K562 (cell line): ENCODE measurements around the gene MET. TPM values are rescaled to one million over a fixed set of nuclear protein-coding genes. Genes with fewer than 3 reads are reported as not detected.
"Not testable (repeated sequence)": the region's sequence is repeated elsewhere in the genome, so short reads cannot be mapped to it uniquely, and the experiment has no call there.

Experiments used
- ATAC-seq: fragments of 200-7000 bp; cut with Tn5 transposase; 3 replicates; pipeline ENCODE4 v1.9.1; 2020; ENCODE audit warnings: moderate library complexity
- BruUV-seq: library from RNA; stranded (reverse); fragments of 400-500 nt; replicated peaks from 2 replicates; lab custom pipeline; 2021; lab: Mats Ljungman, UMichigan
- CTCF ChIA-PET: fragments of 300-600 bp; formaldehyde crosslinking; extraction: SDS; loops from one replicate; lab custom pipeline; 2021; ENCODE audit warnings: low intra/inter-chr PET ratio; lab: Yijun Ruan, JAX
- POLR2A ChIA-PET: fragments of 300-600, 350-650 bp; sonication (Branson Sonifier 250); formaldehyde crosslinking; extraction: SDS; loops from one replicate; lab custom pipeline; 2021; ENCODE audit warnings: antibody characterized with exemption, inconsistent platforms; lab: Yijun Ruan, JAX
- DNase-seq, 4 experiments: peaks; one replicate each; pipeline versions ENCODE4 v3.0.0 to v3.0.0-alpha.2; 2011 to 2018; ENCODE audit warnings: low spot score in 3 of 4, mixed read lengths in 3 of 4; ENCODE audit errors: extremely low read depth in 1 of 4
- FAIRE-seq: peaks from 2 replicates; lab custom pipeline; 2011; peaks lifted over from hg19 to GRCh38; lab: Jason Lieb, UNC
- H2AFZ ChIP-seq: 2 replicates; pipeline ENCODE4 v1.6.0; 2011; ENCODE audit warnings: low read depth, low read length, control low read depth, inconsistent platforms
- H3K27ac ChIP-seq: fragments of 200-600 bp; 3 replicates; pipeline ENCODE4 v1.8.0; 2011; ENCODE audit warnings: low read depth, mild to moderate bottlenecking, control low read depth, inconsistent platforms, low read length, moderate library complexity, mixed read lengths; ENCODE audit errors: extremely low read depth
- H3K27me3 ChIP-seq, 2 experiments: fragments of 300-600 bp in 1 of 2; 2 replicates in 1 of 2; 3 replicates in 1 of 2; pipeline versions ENCODE4 v1.6.0 to v1.8.0; 2011; ENCODE audit warnings: inconsistent platforms in 2 of 2, low read length in 2 of 2, mild to moderate bottlenecking in 1 of 2, mixed read lengths in 1 of 2, moderate library complexity in 1 of 2; ENCODE audit not compliant: control insufficient read depth in 2 of 2, insufficient read depth in 2 of 2
- H3K36me3 ChIP-seq: fragments of 300-600 bp; 3 replicates; pipeline ENCODE4 v1.8.0; 2011; ENCODE audit warnings: mild to moderate bottlenecking, low read length, inconsistent platforms; ENCODE audit not compliant: control insufficient read depth, insufficient read depth
- H3K4me1 ChIP-seq, 2 experiments: fragments of 200-600 bp in 1 of 2; replicated peaks in 1 of 2; 2 replicates in 1 of 2; 3 replicates in 1 of 2; pipeline versions ENCODE4 v1.5.1 to v1.8.0; 2011; ENCODE audit warnings: inconsistent platforms in 2 of 2, low read length in 2 of 2, mild to moderate bottlenecking in 1 of 2, mixed read lengths in 1 of 2, moderate library complexity in 1 of 2; ENCODE audit not compliant: control insufficient read depth in 2 of 2, insufficient read depth in 2 of 2
- H3K4me2 ChIP-seq: 2 replicates; pipeline ENCODE4 v1.6.1; 2011; ENCODE audit warnings: low read length, control low read depth, inconsistent platforms, mixed read lengths; ENCODE audit not compliant: insufficient read depth
- H3K4me3 ChIP-seq: fragments of 200-600 bp; sonication (generic), shearing (Covaris generic); 2 replicates; pipeline ENCODE4 v1.5.1; 2016; ENCODE audit warnings: control low read depth, inconsistent platforms
- H3K79me2 ChIP-seq: fragments of 200-600 bp; 3 replicates; pipeline ENCODE4 v1.8.0; 2011; ENCODE audit warnings: low read length, inconsistent platforms; ENCODE audit not compliant: control insufficient read depth, insufficient read depth
- H3K9ac ChIP-seq, 2 experiments: 2 replicates each; pipeline versions ENCODE4 v1.6.0 to v1.6.1; 2011; ENCODE audit warnings: low read depth in 2 of 2, low read length in 2 of 2, control low read depth in 1 of 2, inconsistent platforms in 1 of 2, mild to moderate bottlenecking in 1 of 2, mixed read lengths in 1 of 2; ENCODE audit not compliant: insufficient read depth in 1 of 2
- H3K9me1 ChIP-seq: one replicate; pipeline ENCODE4 v1.6.0; 2011; ENCODE audit warnings: inconsistent platforms, mild to moderate bottlenecking, low read length, moderate library complexity; ENCODE audit not compliant: control insufficient read depth, insufficient read depth
- H3K9me3 ChIP-seq: replicated peaks from 2 replicates; pipeline ENCODE4 v1.5.1; 2011; ENCODE audit warnings: low read depth, low read length, inconsistent platforms; ENCODE audit not compliant: control insufficient read depth, insufficient read depth
- H4K20me1 ChIP-seq: replicated peaks from 2 replicates; pipeline ENCODE4 v1.6.1; 2011; ENCODE audit warnings: low read length, inconsistent platforms, mixed read lengths; ENCODE audit not compliant: control insufficient read depth, insufficient read depth
- HMG20B ChIP-seq: fragments of 250-450 bp; sonication (Bioruptor Pico); IDR thresholded peaks from 2 replicates; pipeline ENCODE4 v1.5.0; 2021; ENCODE audit warnings: mild to moderate bottlenecking
- NRF1 ChIP-seq, 2 experiments: fragments of 450-650 bp; IDR thresholded peaks in 1 of 2; conservative IDR thresholded peaks in 1 of 2; 2 replicates each; pipeline ENCODE4 v1.6.1; 2014; ENCODE audit warnings: mild to moderate bottlenecking in 2 of 2
- PURB ChIP-seq: sonication (generic); formaldehyde crosslinking; IDR thresholded peaks from 2 replicates; pipeline ENCODE4 v1.9.0; 2021; ENCODE audit warnings: low read depth, mild to moderate bottlenecking, missing genetic modification reagents
- ZNF212 ChIP-seq: fragments of 450-650 bp; formaldehyde crosslinking; IDR thresholded peaks from 2 replicates; pipeline ENCODE4 v1.4.0; 2020; ENCODE audit warnings: mild to moderate bottlenecking
- ZNF444 ChIP-seq: fragments of 250-450 bp; sonication (Bioruptor Pico); IDR thresholded peaks from 2 replicates; pipeline ENCODE4 v1.4.0; 2020; ENCODE audit warnings: mild to moderate bottlenecking, moderate library complexity
- WGBS: fragments of 100-300 bp; shearing (Covaris generic); methylation state at CpG from one replicate; pipeline ENCODE4 v1.1.6; 2016; ENCODE audit warnings: low coverage, mixed read lengths; ENCODE audit not compliant: insufficient coverage; ENCODE audit errors: missing lambda C conversion rate; 5-methylcytosine and 5-hydroxymethylcytosine counted together
- in situ Hi-C: fragments of 300-500 bp; cut with MboI; formaldehyde crosslinking; loops from 4 replicates; pipeline ENCODE4 v1.15.0; 2018; ENCODE audit warnings: inconsistent platforms, mixed read lengths
- intact Hi-C: fragments of 100-400 bp; cut with micrococcal nuclease; formaldehyde crosslinking; loops from 2 replicates; pipeline ENCODE4 v1.14.2; 2022
- polyA plus RNA-seq, 8 experiments: library from polyadenylated mRNA; depleted of rRNA in 4 of 8; stranded (reverse) in 5 of 8; unstranded in 3 of 8; fragments of >200 nt; fragmentation: Nextera tagmentation in 2 of 8; fragmentation: Illumina TruSeq in 1 of 8; extraction: Ambion mirVana in 2 of 8; extraction: Trizol in 1 of 8; gene quantifications; 2 replicates each; pipeline versions ENCODE4 v1.2.1 to v1.2.3, GENCODE V29; 2011 to 2014; ENCODE audit warnings: inconsistent platforms in 1 of 8, missing spikeins in 1 of 8
- total RNA-seq, 7 experiments: library from RNA; depleted of rRNA in 6 of 7; stranded (reverse); fragments of >200 nt in 6 of 7; fragmentation: Illumina TruSeq in 2 of 7; extraction: Trizol in 2 of 7; gene quantifications; 2 replicates each; pipeline versions ENCODE4 v1.2.1 to v1.2.3, GENCODE V29; 2011 to 2021; ENCODE audit warnings: low replicate concordance in 1 of 7
- TF ChIP-seq, protein P1 (sequence below): IDR thresholded peaks from 2 replicates; pipeline ENCODE4 v1.6.1; 2011; ENCODE audit not compliant: insufficient read length; ENCODE audit errors: extremely low read depth

Gene MET
- total and polyA plus RNA-seq, 9 of the 15 experiments (the other 6 are each of a cell fraction or from before 2014, with no cell fraction given): 0.84 to 2.4 (median 1.1) TPM

GRCh38 chr7:116742641-116743040 lies 70.6 kb downstream of the MET start:
- no TSS peak for BruUV-seq
- ATAC-seq (no peak), FAIRE-seq (no peak), DNase-seq (no peak)
- intact Hi-C loops (no loop called here), in situ Hi-C loops (no loop called here)
- H3K27ac ChIP-seq: no peak overlapping the region
- H3K79me2 ChIP-seq: no peaks in the 10 kb centered on the region
- CTCF ChIA-PET: interaction anchor here (0.7 kb wide), 1 partner anchor 16 kb away, joined by 4 read pairs; no protein-coding TSS in a partner anchor
- H3K27me3 ChIP-seq: peaks cover 8 to 14% of the 10 kb centered on the region in 2 experiments; a peak in 4 of 5 replicates
- no peaks in the 10 kb centered on the region for H4K20me1 ChIP-seq
- H3K9ac ChIP-seq: no peak overlapping the region
- no peak overlapping the region for H3K4me2 ChIP-seq
- H3K9me3 ChIP-seq: no peaks in the 10 kb centered on the region
- no peaks in the 10 kb centered on the region for H3K4me1 ChIP-seq
- TF ChIP-seq ZNF444 (CRISPR knock-in tag): no peak
- no peak for TF ChIP-seq PURB (CRISPR knock-in tag)
- no peak for TF ChIP-seq NRF1 (conservative IDR thresholded peaks at IDR 0.05 in 1 of 2, IDR thresholded peaks at IDR 0.05 in 1 of 2)
- TF ChIP-seq, protein P1, sequence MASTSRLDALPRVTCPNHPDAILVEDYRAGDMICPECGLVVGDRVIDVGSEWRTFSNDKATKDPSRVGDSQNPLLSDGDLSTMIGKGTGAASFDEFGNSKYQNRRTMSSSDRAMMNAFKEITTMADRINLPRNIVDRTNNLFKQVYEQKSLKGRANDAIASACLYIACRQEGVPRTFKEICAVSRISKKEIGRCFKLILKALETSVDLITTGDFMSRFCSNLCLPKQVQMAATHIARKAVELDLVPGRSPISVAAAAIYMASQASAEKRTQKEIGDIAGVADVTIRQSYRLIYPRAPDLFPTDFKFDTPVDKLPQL: no peak
- TF ChIP-seq HMG20B (CRISPR knock-in tag): no peak
- TF ChIP-seq ZNF212 (CRISPR knock-in tag): no peak
- H3K4me3 ChIP-seq: no peak overlapping the region
- 0% methylated on average over 6 of the region's 6 CpGs for WGBS
- H3K36me3 ChIP-seq: no peaks in the 10 kb centered on the region
- H3K9me1 ChIP-seq: no peaks in the 10 kb centered on the region
- H2AFZ ChIP-seq: no peak overlapping the region
- POLR2A ChIA-PET: interaction anchor here (0.6 to 1.0 kb wide), 2 partner anchors 25 to 91 kb away, joined by 3 read pairs; no protein-coding TSS in a partner anchor

- CTCF ChIA-PET: interaction anchor here (0.6 kb wide), 1 partner anchor 73 kb away, joined by 3 read pairs; no protein-coding TSS in a partner anchor
- H3K79me2 ChIP-seq, H2AFZ ChIP-seq, H3K27ac ChIP-seq, H3K4me1 ChIP-seq, H3K4me2 ChIP-seq, in situ Hi-C loops, H3K36me3 ChIP-seq, FAIRE-seq, POLR2A ChIA-PET, H3K9ac ChIP-seq, H3K9me1 ChIP-seq, ATAC-seq, intact Hi-C loops, H3K4me3 ChIP-seq, H4K20me1 ChIP-seq, BruUV-seq, DNase-seq, H3K9me3 ChIP-seq: not testable (repeated sequence)
- peaks cover 6 to 14% of the 10 kb centered on the region in 2 experiments; a peak in 4 of 5 replicates for H3K27me3 ChIP-seq
- 0% methylated on average over 2 of the region's 2 CpGs for WGBS
Observed at GRCh38 chr7:116743835-116744234, 71.8 kb downstream of the MET start.

GRCh38 chr7:116746388-116746787 lies 74.4 kb downstream of the MET start:
- BruUV-seq, intact Hi-C loops, H3K4me3 ChIP-seq, H3K27ac ChIP-seq, in situ Hi-C loops, H4K20me1 ChIP-seq, H3K9me3 ChIP-seq, DNase-seq, H3K9me1 ChIP-seq, ATAC-seq, POLR2A ChIA-PET, H3K27me3 ChIP-seq, H3K9ac ChIP-seq, H3K4me1 ChIP-seq, H3K36me3 ChIP-seq, H3K79me2 ChIP-seq, FAIRE-seq, H3K4me2 ChIP-seq, CTCF ChIA-PET, H2AFZ ChIP-seq: not testable (repeated sequence)
- 0% methylated on average over 3 of the region's 5 CpGs for WGBS
